Activated naive CD4-positive, alpha-beta T cell treated with anti-CD3 and anti-CD28 coated beads, Interleukin-2, amount 50 U/mL, for 16 hours (primary cell): ENCODE data around the gene CGB5.
"Not testable (repeated sequence)": the region's sequence is repeated elsewhere in the genome, so short reads cannot be mapped to it uniquely, and the experiment has no call there.

ENCODE experiments used
- DNase-seq: peaks from one replicate; pipeline ENCODE4 v3.0.0-alpha.2; 2020

Gene CGB5

DNA sequence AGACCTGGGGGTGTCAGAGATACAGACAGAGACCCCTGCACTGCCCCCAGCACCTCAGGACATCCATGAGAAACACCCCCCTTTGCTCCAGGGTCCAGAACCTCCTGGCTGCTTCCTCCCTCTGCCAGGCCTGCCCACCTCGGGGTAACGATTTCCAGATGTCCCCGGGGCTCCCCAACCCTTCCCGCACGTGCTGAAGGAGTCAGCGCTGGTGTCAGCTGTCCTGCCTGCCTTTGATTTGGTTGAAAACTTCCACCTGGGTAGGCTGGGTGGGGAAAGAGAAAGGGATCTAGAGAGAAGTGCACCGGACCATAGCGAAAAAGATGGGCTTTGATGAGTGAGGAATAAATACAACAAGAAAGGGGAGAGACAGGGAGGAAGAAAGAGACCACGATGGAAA is 15.4 kb downstream of the CGB5 start:
- DNase-seq, result no peak

DNA sequence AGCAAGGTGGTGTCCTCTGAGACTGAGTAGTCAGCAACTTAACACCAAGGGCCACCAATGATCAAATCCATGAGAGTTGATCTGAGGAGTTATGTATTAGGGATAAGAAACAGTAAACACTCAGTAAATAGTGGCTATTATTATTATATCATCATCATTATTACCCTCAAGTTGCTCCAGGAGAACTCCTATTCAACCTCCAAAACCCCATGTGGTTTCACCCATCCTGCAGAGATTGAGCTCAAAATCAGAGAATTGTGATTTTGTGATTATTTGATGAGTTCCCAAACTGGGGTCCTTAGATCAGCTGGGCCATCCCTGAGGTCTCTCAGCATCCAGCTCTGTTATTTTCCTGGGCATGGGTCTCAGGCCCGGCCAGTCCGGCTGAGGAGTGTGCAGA is 17.4 kb downstream of the CGB5 start:
- DNase-seq, result no peak

DNA sequence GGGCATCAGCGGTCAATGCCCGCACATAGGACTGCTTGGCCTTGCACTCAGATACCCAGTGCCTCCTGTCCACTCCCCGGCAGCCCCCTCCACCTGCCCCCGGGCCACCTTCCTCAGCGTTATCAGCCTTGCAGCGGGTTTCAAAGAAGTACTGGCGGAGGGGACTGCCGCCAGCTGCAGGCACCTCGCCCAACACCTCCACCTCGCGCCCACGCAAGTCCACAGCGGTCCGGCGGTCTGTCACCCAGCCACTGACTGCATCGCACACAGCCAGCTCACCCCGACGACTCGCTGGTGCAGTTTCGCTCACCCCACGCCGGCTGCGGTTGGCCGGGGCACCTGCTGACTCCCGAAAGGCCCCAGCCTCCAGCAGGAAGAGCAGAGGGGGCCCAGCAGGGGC is 17.8 kb downstream of the CGB5 start:
- DNase-seq, result no peak

DNA sequence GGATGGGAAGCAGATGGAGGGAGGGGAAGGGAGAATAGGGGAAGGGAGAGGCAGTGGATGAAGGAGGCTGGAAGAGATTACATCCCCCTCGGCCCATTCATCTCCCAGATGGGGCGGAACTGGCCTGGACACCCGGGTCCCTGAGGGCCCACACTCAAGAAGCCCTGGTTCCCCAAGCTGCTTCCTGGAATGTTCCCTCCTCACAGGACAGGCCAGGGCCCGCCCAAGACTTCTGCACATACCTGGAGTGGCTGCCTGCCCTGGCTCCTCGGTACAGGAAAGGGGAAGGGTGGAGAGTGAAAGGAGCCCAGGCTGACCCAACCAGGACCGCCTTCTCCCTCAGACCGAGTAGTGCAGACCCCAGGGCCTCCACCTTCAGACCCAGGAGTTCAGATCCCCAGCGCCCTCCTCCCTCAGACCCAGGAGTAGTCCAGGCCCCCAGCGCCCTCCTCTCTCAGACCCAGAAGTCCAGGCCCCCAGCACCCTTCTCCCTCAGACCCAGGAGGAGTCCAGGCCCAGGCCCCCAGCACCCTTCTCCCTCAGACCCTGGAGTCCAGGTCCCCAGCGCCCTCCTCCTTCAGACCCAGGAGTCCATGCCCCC is 20.5 kb downstream of the CGB5 start:
- no peak for DNase-seq

DNA sequence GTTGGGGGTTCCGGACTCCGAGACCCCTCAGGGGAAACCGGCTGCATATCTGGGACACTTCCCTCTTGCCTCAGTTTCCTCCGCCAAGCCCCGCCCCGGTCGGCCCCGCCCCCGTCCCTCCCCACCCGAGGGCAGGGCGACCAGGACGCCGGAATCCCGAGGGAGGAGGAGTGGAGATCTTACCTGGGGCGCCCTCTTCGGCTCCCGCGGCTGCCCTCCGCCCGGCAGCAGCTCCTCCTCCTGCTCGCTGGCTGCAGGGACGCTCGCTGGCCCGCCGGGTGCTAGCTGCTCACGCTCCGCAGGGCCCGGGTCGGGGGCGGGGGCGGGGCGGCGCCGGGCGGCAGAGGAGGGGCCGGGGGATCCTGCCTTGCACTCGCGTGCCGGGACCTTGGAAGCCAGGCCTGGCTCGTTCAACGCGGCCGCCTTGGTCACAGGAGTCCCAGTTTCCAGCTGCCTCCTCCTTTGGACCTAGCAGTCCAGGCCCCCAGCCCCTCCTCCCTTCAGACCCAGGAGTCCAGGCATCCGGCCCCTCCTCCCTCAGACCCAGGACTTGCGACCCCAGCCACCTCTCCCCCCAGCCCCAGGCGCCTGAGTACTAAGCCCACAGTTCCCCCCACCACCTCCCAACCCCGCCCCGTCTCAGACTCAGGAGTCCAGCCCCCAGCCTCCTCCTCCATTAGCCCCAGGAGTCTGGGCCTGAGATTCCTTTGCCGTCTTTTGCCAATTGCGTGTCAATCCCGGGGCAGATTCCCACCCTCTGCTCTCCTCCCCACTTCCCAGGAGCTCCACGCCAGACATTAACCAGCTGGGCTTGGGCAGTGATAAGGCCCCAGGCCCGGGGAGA is 21.3 kb downstream of the CGB5 start, which contains the start of gene NTF4:
NTF4 (minus strand) TSS at position 51 of the 844 bp plus-strand sequence. CDS start 2,821 bp downstream, outside the sequence.
- no peak for DNase-seq

DNA sequence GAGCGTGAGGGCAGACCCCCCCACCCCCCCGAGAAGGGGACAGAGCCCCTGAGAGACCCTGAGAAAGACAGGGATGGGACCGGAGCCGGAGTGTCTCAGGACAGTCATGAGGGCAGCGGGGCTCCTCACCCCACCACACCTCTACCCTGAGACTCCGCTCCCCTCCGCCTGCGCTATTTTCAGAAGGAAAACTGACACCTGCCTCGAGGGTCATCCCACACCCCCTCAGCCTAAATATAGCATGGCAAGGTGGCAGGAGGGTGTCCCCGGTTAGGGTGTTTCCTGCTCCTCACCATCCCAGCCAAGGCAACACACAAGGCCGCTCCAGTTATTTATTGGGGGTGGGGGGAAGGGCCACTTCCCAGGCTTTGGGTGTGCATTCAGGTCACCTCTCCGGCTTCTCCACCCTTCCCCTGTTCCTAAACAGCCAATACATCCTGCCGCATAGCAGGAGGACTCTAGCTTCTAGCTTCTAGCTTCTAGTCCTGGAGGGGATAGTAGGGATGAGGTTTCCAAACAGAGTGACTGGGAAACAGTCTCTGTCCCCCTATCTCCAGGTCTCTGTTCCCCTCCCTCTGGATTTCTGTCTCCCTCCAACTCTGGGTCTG is 22.4 kb downstream of the CGB5 start:
- DNase-seq, result no peak

DNA sequence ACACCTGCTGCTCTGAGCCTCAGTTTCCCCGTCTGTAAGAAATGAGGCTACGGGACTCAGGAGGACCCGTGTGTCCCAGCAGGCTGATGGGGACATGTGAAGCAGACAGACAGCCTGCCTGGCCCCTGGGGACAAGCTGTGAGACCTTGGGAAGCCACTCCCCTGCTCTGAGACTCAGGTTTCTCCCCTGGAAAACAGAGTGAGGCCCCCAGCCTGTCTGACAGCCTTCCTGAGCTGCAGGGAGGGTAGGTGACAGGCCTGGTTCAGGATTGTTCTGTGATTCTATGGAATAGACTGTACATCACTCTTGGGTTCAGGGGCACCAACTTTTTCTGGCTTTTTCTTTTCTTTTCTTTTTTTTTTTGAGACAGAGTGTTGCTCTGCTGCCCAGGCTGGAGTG is 23.9 kb downstream of the CGB5 start:
- no peak for DNase-seq

DNA sequence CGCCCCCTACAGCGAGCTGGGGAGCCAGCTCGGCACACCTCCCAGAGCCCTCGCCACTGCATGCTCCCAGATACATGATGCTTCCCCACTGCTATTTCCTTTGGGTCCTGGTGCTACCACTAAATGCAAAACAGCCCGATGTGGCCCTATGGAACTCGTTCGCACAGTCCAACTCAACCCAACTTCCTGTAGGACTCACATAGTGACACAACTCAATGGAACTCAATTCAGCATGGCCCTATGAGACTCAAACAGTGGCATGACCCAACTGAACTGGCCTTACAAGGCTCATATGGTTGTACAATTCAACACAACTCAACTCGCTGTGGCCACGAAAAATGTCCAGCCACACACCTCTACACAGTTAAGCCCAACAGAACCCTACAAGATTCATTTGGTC is 25.4 kb downstream of the CGB5 start:
- no peak for DNase-seq

DNA sequence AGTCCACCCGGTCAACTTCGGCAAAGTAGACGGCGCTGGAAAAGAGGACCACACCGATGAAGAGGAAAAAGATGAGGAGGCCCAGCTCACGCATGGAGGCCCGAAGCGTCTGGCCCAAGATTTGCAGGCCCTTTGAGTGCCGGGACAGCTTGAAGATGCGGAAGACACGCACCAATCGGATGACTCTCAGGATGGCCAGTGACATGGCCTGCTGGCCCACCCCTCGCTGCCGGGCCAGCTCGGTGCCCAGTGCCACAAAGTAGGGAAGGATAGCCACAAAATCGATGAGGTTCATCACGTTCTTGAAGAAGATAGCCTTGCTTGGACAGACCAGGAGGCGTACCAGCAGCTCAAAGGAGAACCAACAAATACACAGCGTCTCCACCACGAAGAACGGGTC is 26.8 kb downstream of the CGB5 start:
- DNase-seq, result no peak

DNA sequence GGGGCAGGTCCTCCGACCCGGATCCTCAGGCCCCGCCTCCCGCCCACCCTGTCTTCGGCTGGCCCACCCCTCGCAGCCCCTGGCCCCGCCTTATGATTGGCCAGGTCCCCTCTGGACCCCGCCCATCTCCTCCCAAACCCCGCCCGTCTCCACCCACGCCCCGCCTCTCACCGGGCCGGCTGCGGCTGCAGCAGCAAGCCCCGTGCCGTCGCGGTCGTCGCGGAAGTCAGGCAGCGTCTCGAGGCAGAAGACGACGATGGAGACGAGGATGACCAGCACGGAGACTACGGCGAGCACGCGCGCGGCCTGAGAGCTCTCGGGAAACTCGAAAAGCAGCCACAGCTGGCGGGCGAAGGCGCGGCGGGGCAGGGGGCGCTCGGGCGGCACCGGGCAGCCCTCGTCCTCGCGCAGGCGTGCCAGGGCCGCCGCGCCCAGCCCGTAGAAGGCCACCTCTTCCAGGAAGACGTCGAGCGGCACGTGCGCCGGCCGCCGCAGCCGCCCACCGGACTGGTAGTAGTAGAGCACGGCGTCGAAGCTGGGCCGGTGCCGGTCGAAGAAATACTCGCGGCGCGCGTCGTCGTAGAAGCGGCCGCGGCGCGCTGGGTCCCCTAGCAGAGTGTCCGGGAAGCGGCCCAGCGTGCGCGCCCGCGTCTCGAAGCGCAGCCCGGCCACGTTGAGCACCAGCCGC is 28.4 kb downstream of the CGB5 start:
- DNase-seq, result peak; percentile 30

DNA sequence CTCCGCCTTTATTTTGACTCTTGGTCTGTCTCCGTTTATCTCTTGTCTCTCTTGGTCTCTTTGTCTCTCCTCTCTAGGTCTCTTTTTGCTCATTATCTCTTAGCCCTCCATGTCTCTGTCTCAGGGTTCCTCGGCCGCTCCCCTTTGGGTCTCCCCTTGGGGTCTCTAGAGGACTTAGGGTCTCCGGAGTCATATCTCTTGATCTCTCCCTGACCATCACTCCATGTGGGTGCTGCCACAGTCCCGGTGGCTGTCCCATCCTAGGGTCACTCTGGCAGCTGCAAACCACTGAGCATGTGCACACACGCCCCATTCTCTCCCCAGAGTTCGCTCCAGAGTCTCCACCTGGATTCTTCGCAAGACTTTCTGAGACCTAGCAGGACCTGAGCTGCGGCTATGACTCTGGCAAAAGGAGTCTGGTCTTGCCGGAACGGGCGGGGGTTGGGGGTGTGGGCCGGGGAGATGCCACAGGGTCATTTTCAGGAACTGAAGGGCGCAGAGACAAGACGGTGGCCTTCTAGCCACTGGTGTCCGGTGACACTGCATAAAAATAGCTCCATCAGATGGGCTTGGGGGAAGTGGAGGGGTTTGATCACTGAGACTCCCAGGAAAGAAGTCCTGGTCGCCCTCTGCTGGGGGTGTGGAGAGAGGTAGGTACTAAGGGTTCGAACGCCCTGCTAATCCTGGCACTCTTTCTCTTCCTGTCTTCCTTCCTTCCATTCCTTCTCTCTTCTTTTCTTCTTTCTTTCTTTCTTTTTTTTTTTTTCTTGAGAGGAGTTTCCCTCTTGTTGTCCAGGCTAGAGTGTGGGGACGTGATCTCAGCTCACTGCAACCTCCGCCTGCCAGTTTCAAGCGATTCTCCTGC is 30.1 kb downstream of the CGB5 start:
- no peak for DNase-seq

DNA sequence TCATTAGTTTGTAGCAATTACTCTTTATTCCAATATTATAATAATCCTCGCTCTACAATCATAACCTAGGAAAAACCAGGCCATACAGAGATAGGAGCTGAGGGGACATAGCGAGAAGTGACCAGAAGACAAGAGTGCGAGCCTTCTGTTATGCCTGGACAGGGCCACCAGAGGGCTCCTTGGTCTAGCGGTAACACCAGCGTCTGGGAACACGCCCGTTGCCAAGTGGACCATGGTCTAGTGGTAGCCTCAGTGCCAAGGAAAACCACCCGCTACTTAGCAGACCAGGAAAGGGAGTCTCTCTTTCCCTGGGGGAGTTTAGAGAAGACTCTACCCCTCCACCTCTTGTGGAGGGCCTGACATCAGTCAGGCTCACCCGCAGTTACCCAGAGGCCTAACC is 31.2 kb downstream of the CGB5 start:
- DNase-seq, result not testable (repeated sequence)

DNA sequence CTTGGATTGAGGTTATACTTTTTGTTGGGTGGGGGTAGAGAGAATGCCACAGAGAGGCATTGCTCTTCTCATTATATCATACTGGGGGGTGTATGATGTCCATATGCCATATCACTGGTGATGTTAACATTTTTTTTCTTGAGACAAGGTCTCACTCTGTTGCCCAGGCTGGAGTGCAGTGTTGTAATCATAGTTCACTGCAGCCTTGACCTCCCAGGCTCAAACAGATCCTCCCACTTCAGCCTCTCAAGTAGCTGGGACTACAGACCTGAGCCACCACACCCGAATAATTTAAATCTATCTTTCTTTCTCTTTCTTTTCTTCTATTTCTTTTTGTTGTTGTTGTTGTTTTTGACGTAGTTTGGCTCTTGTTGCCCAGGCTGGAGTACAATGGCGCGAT is 36.7 kb downstream of the CGB5 start:
- DNase-seq, result no peak

DNA sequence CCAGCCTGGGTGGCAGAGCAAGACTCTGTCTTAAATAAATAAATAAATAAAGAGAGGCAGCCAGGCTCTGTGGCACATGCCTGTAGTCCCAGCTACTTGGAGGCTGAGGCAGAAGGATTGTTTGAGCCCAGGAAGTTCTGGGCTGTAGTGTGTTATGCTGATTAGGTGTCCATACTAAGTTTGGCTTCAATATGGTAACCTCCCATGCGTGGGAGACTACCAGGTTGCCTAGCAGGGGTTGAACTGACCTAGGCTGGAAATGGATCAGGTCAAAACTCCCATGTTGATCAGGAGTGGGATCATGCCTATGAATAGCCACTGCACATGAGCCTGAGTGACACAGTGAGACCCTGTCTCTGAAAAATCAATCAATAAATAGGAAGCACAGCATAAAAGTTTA is 37.6 kb downstream of the CGB5 start:
- no peak for DNase-seq

DNA sequence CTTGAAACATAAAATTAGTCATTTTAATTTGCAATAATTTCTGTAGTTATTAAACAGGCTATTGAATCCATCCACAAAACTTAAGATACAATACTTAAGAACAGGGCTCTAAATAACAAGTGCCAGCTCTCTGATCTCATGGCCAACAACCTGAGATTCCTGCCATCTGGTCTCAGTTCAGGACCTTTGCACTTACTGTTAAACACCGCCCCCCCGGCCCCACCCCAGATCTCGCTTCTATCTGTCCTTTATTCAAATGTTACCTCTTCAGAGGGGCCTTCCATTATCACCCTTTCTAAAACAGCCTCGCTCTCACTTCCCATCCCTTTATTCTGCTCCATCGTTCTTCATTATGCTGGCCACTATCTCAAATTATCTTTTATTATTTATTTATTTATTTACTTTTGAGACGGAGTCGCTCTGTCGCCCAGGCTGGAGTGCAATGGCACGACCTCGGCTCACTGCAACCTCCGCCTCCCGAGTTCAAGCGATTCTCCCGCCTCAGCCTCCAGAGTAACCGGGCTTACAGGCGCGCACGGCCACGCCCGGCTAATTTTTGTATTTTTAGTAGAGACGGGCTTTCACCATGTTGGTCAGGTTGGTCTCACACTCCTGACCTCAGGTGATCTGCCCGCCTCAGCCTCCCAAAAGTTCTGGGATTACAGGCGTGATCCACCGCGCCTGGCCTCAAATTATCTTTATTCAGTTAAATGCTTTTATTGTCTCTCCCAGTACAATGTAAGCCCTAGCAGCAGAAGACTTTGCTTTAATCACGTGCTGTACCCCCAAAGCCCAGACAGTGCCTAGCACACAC is 40.8 kb downstream of the CGB5 start:
- DNase-seq, result no peak

DNA sequence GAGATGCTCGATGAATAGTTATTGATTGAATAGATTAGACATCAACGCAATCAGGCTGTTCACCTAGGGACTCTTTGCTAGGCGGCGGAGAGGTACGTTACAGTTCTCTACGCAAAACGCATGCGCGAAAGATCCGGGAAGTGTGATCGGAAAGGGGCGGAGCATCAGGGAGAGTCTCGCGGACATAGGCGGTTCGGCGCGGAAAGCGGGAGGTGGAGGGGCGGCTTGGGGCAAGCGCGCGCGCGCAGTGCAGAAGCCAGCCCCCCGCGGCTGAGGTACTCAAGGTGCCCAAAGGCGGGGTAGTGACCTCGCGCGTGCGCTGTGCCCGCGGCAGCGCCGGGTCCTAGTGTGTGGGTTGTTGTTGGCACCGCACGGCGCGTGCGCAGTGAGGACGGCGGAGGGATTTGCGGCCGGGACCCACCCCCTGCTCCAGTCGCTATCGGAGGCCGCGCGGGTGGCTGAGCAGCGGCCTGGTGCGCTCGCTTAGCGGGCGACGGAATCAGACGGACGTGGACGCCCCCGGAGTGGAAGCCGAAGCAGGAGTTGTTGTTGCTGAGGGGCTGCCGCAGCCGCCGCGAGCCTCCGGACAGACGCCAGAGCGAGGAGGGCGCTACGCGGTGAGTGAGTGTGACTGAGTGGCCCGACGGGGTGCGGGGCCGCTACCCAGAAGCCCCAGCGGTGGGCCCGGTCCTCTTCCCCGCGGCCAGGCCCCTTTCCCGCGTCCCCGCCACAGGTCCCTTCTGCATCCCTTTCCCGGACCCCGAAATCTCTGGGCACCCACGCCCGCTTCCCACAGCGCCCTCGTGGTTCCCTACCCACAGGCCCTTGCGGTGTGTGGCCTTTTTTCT is 41.6 kb downstream of the CGB5 start, which contains the start of gene SNRNP70:
SNRNP70 (plus strand) TSS at position 432 of the 848 bp plus-strand sequence. CDS start 964 bp downstream, outside the sequence.
- peak; percentile 99 for DNase-seq

DNA sequence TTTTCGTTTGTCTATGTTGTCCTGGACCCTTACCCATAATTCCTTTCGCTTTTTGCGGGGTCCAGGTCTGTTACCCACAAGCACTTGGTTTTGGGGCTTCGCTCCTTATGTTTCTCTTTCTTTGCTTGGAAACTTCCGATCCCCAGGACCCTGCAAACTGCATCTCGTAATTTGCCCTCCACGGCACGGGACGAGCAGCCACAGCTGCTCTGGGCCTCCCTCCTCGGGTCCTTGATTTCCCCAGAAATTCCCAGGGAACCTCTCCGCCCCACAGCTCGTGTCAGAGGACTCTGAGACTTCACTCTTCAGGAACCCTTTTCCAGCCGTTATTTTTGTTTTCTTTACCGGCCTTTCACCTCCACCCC is 42.2 kb downstream of the CGB5 start:
- DNase-seq, result no peak

DNA sequence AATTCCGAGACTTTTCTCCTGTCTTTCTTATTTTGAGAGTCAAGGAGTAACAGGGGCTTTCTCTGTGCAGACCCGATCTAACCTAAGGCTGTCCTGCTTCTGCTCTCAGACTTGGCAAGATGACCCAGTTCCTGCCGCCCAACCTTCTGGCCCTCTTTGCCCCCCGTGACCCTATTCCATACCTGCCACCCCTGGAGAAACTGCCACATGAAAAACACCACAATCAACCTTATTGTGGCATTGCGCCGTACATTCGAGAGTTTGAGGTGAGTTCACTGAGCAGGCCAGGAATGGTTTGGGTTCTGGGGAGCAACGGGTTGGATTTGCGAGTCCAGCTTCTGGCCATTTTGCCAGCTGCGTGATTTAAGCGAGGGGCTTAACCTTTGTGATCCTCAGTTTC is 42.6 kb downstream of the CGB5 start:
- DNase-seq, result no peak

DNA sequence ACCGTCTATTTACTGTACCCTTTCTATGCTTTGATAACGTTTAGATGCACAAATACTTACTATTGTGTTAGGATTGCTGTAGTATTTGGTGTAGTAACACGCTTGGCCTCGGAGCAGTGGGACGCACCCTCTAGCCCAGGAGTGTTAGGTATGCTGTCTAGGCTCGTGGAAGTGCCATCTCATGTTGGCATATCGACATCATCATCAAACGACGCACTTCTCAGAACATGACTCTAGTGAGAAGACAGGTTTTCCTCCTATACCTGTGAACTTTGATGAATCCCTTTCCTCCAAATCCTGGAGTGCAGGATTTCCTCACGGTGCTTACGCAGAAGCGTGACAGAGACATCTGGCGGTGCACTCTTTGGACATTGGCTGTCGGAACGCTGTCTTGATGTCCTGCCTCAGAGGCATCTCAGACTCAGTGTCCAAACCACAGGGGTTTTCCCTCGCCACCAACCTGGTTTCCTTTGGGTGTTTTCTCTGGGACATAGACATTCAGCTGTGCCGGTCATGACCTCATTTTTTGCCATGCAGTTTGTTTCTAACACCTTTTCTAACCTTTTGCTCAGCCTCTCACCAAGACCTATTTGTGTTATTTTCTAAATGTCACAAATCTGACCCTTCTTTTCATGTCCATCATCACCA is 47.9 kb downstream of the CGB5 start:
- no peak for DNase-seq

DNA sequence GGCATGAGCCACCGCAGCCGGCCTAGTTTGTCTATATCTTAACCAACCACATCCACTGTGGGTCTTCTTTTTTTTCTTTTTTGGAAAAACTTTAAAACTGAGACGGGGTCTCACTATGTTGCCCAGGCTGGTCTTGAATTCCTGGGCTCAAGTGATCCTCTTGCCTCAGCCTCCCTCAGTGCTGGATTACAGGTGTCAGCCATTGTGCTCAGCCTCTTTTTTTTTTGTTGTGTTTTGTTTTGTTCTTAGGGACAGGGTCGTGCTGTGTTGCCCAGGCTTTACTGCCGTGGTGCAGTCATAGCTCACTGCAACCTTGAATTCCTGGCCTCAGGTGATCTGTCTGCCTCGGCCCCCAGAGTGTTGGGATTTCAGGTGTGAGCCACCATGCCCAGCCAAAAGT is 49.0 kb downstream of the CGB5 start:
- DNase-seq, result no peak
